Cardiac muscle cell (in vitro differentiated cells and primary cell): Measurements from ENCODE around the gene MRPL38. TPM values are rescaled to one million over a fixed set of nuclear protein-coding genes. Genes with fewer than 3 reads are reported as not detected.

Experiments used
- DNase-seq, 2 donors: peaks; one replicate each; pipeline versions ENCODE4 v3.0.0 to v3.0.0-alpha.2; 2010 to 2017; ENCODE audit warnings: low read depth in 1 of 2, low spot score in 1 of 2
- H3K27ac ChIP-seq: fragments of 200-600 bp; sonication (generic); 2 replicates; pipeline ENCODE4 v1.5.1; 2016
- H3K27me3 ChIP-seq: fragments of 200-600 bp; sonication (generic); 2 replicates; pipeline ENCODE4 v1.6.0; 2016; ENCODE audit warnings: control low read depth
- H3K36me3 ChIP-seq: fragments of 200-600 bp; sonication (generic); 2 replicates; pipeline ENCODE4 v1.5.1; 2016; ENCODE audit warnings: control low read depth
- H3K4me1 ChIP-seq: fragments of 200-600 bp; sonication (generic); 2 replicates; pipeline ENCODE4 v1.8.1; 2017; ENCODE audit warnings: low read depth, mild to moderate bottlenecking, mixed run types
- H3K4me3 ChIP-seq: fragments of 200-600 bp; sonication (generic); 2 replicates; pipeline ENCODE4 v1.5.1; 2016; ENCODE audit warnings: mild to moderate bottlenecking
- H3K9me3 ChIP-seq: fragments of 200-600 bp; sonication (generic); 2 replicates; pipeline ENCODE4 v1.5.1; 2017; ENCODE audit warnings: low read depth, mild to moderate bottlenecking, control low read depth
- CTCF ChIP-seq: IDR thresholded peaks from 2 replicates; pipeline ENCODE4 v1.5.1; 2012; ENCODE audit warnings: low read depth, mild to moderate bottlenecking, low read length
- polyA plus RNA-seq: library from polyadenylated mRNA; unstranded; fragments of >200 nt; fragmentation: Nextera tagmentation; extraction: Ambion mirVana; gene quantifications from 2 replicates; pipeline ENCODE4 v1.2.1, GENCODE V29; 2016
- total RNA-seq: library from RNA; depleted of rRNA; stranded (reverse); fragments of >200 nt; gene quantifications from 2 replicates; pipeline ENCODE4 v1.2.3, GENCODE V29; 2016

MRPL38 gene
- total and polyA plus RNA-seq, 2 experiments from 2014 or later, result 68.0 to 227 TPM

- no peak for DNase-seq
- Histone ChIP-seq H3K9me3 (no peaks in the 10 kb centered on the region), H3K27me3 (no peaks in the 10 kb centered on the region), H3K4me3 (no peak overlapping the region), H3K4me1 (peaks cover 3% of the 10 kb centered on the region), H3K27ac (no peak overlapping the region), H3K36me3 (peaks cover 31% of the 10 kb centered on the region)
- no peak for TF ChIP-seq CTCF
These were observed 2.3 kb downstream of the MRPL38 start for GRCh38 chr17:75902406-75902805.

- peaks cover 3% of the 10 kb centered on the region for H3K4me1 ChIP-seq
- no peak for DNase-seq
- no peaks in the 10 kb centered on the region for H3K9me3 ChIP-seq
- H3K27ac ChIP-seq, result no peak overlapping the region
- no peaks in the 10 kb centered on the region for H3K27me3 ChIP-seq
- H3K36me3 ChIP-seq, result peaks cover 31% of the 10 kb centered on the region
- H3K4me3 ChIP-seq, result no peak overlapping the region
- TF ChIP-seq CTCF, result no peak
These were observed 3.0 kb downstream of the MRPL38 start for GRCh38 chr17:75901727-75902126.

- Histone ChIP-seq H3K4me3 (no peak overlapping the region), H3K27ac (no peak overlapping the region), H3K36me3 (peaks cover 31% of the 10 kb centered on the region)
These were observed 3.8 kb downstream of the MRPL38 start for GRCh38 chr17:75900691-75901533.

GRCh38 chr17:75899767-75900468 is 4.8 kb downstream of the MRPL38 start:
- no peak overlapping the region for H3K27ac ChIP-seq
- H3K4me1 ChIP-seq, result peaks cover 11% of the 10 kb centered on the region
- H3K9me3 ChIP-seq, result no peaks in the 10 kb centered on the region
- no peak for TF ChIP-seq CTCF
- H3K4me3 ChIP-seq, result no peak overlapping the region
- no peak for DNase-seq
- no peaks in the 10 kb centered on the region for H3K27me3 ChIP-seq
- peaks cover 31% of the 10 kb centered on the region for H3K36me3 ChIP-seq

More at GRCh38 chr17:75900691-75901533, 3.8 kb downstream of the MRPL38 start:
- Histone ChIP-seq H3K4me1 (peaks cover 3% of the 10 kb centered on the region), H3K9me3 (no peaks in the 10 kb centered on the region), H3K27me3 (no peaks in the 10 kb centered on the region)
- DNase-seq, result no peak
- TF ChIP-seq CTCF, result no peak

GRCh38 chr17:75899353-75899752 is 5.3 kb downstream of the MRPL38 start:
- DNase-seq, result no peak
- no peak overlapping the region for H3K4me3 ChIP-seq
- no peaks in the 10 kb centered on the region for H3K9me3 ChIP-seq
- no peak for TF ChIP-seq CTCF
- H3K4me1 ChIP-seq, result peaks cover 11% of the 10 kb centered on the region
- no peaks in the 10 kb centered on the region for H3K27me3 ChIP-seq
- peaks cover 31% of the 10 kb centered on the region for H3K36me3 ChIP-seq
- H3K27ac ChIP-seq, result no peak overlapping the region
